Vagina (tissue), 2 donors: ENCODE measurements around the gene TBC1D22A.

Experiments
- POLR2A ChIP-seq, 2 donors: fragments of 450-650 bp; IDR thresholded peaks; one replicate each; pipeline ENCODE4 v1.6.1; 2017; ENCODE audit warnings: antibody characterized with exemption in 2 of 2, mild to moderate bottlenecking in 2 of 2, moderate library complexity in 2 of 2
- POLR2AphosphoS5 ChIP-seq, 2 donors: sonication (generic); formaldehyde crosslinking; IDR thresholded peaks; one replicate each; pipeline ENCODE4 v1.9.0; 2017; ENCODE audit warnings: antibody characterized with exemption in 2 of 2, mild to moderate bottlenecking in 2 of 2, low read depth in 1 of 2; ENCODE audit not compliant: insufficient read depth in 1 of 2

GRCh38 chr22:46812034-46812605 is 49.7 kb downstream of the TBC1D22A start:
- TF ChIP-seq POLR2AphosphoS5 (IDR thresholded peaks at IDR 0.05; ENCODE audit: insufficient read depth in 1 of 2, low read depth in 1 of 2): no peak
- TF ChIP-seq POLR2A (IDR thresholded peaks at IDR 0.05): no peak
